Transverse colon (tissue), 4 donors: Measurements from ENCODE around the gene ZNF202. TPM values are rescaled to one million over a fixed set of nuclear protein-coding genes. Genes with fewer than 3 reads are reported as not detected.
"Not testable (repeated sequence)": the region's sequence is repeated elsewhere in the genome, so short reads cannot be mapped to it uniquely, and the experiment has no call there.

Source experiments
- DNase-seq: peaks from one replicate; pipeline ENCODE4 v3.0.0-alpha.2; 2019
- H3K27ac ChIP-seq, 4 donors: fragments of 200-600 bp; sonication (generic); 2 replicates each; pipeline ENCODE4 v1.5.1; 2016 to 2018; ENCODE audit warnings: inconsistent platforms in 4 of 4
- H3K27me3 ChIP-seq: fragments of 200-600 bp; sonication (generic); 2 replicates; pipeline ENCODE4 v1.5.1; 2017; ENCODE audit warnings: inconsistent platforms
- H3K36me3 ChIP-seq, 4 donors: fragments of 200-600 bp; sonication (generic); 2 replicates each; pipeline ENCODE4 v1.5.1; 2017 to 2019; ENCODE audit warnings: inconsistent platforms in 4 of 4
- H3K4me1 ChIP-seq, 4 donors: fragments of 200-600 bp; sonication (generic); 2 replicates each; pipeline ENCODE4 v1.5.1; 2017 to 2020; ENCODE audit warnings: inconsistent platforms in 4 of 4
- H3K4me3 ChIP-seq, 4 donors: fragments of 200-600 bp; sonication (generic); 1 replicate in 1 of 4; 2 replicates in 3 of 4; pipeline versions ENCODE4 v1.5.1 to v1.6.1; 2017 to 2019; ENCODE audit warnings: inconsistent platforms in 4 of 4
- H3K9me3 ChIP-seq, 2 donors: fragments of 200-600 bp; sonication (generic); 2 replicates each; pipeline ENCODE4 v1.5.1; 2017 to 2019; ENCODE audit warnings: inconsistent platforms in 2 of 2
- EP300 ChIP-seq: sonication (generic); formaldehyde crosslinking; IDR thresholded peaks from one replicate; pipeline ENCODE4 v1.6.1; 2017; ENCODE audit warnings: antibody characterized with exemption, low read depth
- POLR2A ChIP-seq: fragments of 450-650 bp; IDR thresholded peaks from one replicate; pipeline ENCODE4 v1.6.1; 2016; ENCODE audit warnings: antibody characterized with exemption, mild to moderate bottlenecking, moderate library complexity
- POLR2AphosphoS5 ChIP-seq, 3 donors: sonication (generic); formaldehyde crosslinking; IDR thresholded peaks; one replicate each; pipeline ENCODE4 v1.6.1; 2016; ENCODE audit warnings: antibody characterized with exemption in 3 of 3
- WGBS, 2 donors: methylation state at CpG; one replicate each; pipeline ENCODE4 v1.1.5; 2018; ENCODE audit warnings: low coverage in 1 of 2; 5-methylcytosine and 5-hydroxymethylcytosine counted together
- in situ Hi-C, 4 donors: fragments of 200-750 bp; cut with MboI; loops; one replicate each; pipeline versions ENCODE4 v1.15.0 to v1.15.1; 2017; ENCODE audit warnings: low sequenced_read_pairs in 3 of 4, low pct_ligation_motif_present in 1 of 4, low pct_unique_long_range_greater_than_20kb in 1 of 4
- intact Hi-C: fragments of 100-400 bp; cut with DNase I; formaldehyde crosslinking; loops from one replicate; pipeline ENCODE4 v1.15.1; 2023; ENCODE audit warnings: low total_unique reads
- total RNA-seq, 4 donors: library from RNA; depleted of rRNA; stranded (reverse); fragments of >200 nt; gene quantifications; one replicate each; pipeline ENCODE4 v1.1.0, GENCODE V29; 2016
- TF ChIP-seq, protein P1 (sequence below), 5 experiments: fragments of 200-600 bp in 3 of 5; fragments of 450-650 bp in 2 of 5; sonication (generic) in 3 of 5; IDR thresholded peaks; 1 replicate in 2 of 5; 2 replicates in 3 of 5; pipeline ENCODE4 v1.5.1; 2016 to 2017; ENCODE audit warnings: antibody characterized with exemption in 5 of 5, inconsistent platforms in 3 of 5, mild to moderate bottlenecking in 2 of 5, moderate library complexity in 1 of 5

The ZNF202 gene
- total RNA-seq, 4 donors from 2014 or later, result 4.4 to 7.8 (median 6.2) TPM

DNA sequence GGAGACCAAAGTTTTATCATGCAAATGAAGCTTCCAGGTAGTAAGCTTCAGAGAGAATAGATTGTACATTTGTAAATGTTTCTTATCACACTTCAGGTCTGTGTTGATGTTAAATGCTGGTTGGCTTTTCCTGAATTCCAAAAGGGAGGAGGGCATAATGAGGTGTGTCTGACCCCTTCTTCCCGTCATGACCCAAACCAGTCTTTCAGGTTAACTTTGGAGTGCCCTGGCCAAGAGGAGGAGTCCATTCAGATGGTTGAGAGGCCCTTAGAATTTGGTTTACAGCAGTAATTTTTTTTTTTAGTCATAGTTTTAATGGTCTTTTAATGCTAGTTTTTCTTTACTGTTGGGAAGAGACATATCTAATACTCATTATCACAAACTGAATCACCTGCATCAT is 10.3 kb upstream of the ZNF202 start:
- no peak for DNase-seq
- H3K36me3 ChIP-seq, result no peaks in the 10 kb centered on the region
- intact Hi-C loops, result no loop called here
- no peak overlapping the region for H3K4me3 ChIP-seq
- H3K27ac ChIP-seq, result no peak overlapping the region
- TF ChIP-seq EP300 (no peak), POLR2A (no peak), POLR2AphosphoS5 (IDR thresholded peaks at IDR 0.05) (no peak)
- TF ChIP-seq, protein P1, sequence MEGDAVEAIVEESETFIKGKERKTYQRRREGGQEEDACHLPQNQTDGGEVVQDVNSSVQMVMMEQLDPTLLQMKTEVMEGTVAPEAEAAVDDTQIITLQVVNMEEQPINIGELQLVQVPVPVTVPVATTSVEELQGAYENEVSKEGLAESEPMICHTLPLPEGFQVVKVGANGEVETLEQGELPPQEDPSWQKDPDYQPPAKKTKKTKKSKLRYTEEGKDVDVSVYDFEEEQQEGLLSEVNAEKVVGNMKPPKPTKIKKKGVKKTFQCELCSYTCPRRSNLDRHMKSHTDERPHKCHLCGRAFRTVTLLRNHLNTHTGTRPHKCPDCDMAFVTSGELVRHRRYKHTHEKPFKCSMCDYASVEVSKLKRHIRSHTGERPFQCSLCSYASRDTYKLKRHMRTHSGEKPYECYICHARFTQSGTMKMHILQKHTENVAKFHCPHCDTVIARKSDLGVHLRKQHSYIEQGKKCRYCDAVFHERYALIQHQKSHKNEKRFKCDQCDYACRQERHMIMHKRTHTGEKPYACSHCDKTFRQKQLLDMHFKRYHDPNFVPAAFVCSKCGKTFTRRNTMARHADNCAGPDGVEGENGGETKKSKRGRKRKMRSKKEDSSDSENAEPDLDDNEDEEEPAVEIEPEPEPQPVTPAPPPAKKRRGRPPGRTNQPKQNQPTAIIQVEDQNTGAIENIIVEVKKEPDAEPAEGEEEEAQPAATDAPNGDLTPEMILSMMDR (IDR thresholded peaks at IDR 0.05), result no peak
- 45 to 100% methylated on average over 1 of the region's 1 CpG for WGBS, 2 donors
- no peaks in the 10 kb centered on the region for H3K4me1 ChIP-seq
- H3K27me3 ChIP-seq, result no peaks in the 10 kb centered on the region
- in situ Hi-C loops, result no loop called here
- no peaks in the 10 kb centered on the region for H3K9me3 ChIP-seq

DNA sequence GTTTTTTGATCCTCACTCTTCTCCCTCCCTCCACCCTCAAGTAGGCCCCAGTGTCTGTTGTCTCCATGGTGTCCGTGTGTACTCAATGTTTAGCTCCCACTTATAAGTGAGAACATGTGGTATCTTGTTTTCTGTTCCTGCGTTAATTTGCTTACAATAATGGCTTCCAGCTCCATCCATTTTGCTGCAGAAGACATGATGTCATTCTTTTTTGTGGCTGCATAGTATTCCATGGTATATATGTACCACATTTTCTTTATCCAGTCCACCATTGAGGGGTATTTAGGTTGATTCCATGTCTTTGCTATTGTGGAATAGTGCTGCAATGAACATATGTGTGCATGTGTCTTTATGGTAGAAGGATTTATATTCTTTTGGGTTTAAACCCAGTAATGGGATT is 6.9 kb upstream of the ZNF202 start:
- WGBS, 2 donors, result 95 to 100% methylated on average over 1 to 2 of the region's 2 CpGs
- H3K27me3 ChIP-seq, in situ Hi-C loops, DNase-seq, H3K9me3 ChIP-seq, H3K4me3 ChIP-seq, H3K36me3 ChIP-seq, H3K4me1 ChIP-seq, H3K27ac ChIP-seq, intact Hi-C loops: not testable (repeated sequence)

DNA sequence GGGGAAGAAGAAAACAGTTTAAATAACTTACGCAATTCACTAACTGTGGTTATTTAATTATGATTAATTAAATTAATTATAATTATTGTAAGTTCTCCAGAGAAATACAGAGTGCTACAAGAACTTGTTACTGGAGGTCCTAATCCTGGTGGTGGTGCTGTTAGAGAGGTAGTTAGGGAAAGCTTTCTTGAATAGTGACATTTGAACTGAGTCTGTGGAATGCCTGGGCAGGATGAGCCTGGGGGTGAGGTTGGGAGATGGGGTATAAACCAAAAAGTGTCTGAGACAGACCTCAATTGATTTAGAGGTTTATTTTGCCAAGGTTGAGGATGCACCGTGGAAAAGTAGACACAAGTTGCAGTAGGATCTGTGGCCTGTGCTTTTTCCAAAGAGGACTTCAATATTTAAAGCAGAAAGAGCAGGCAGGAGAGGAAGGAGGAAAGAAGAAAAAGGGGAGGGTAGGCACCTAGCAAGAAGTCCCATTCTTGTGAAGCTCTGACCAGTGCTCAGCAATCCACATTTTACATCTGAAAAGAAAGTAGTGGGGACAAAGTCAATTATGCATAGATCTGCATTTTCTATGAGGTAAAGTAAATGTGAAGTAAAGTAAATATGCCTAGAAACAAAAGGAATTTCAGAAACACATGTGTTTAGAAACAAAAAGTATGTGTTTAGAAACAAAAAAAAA is 4.4 kb upstream of the ZNF202 start:
- Histone ChIP-seq H3K36me3 (no peaks in the 10 kb centered on the region), H3K4me3 (no peak overlapping the region), H3K4me1 (peaks cover 3 to 10% (median 5%) of the 10 kb centered on the region in 4 donors), H3K27ac (no peak overlapping the region), H3K9me3 (no peaks in the 10 kb centered on the region), H3K27me3 (no peaks in the 10 kb centered on the region)
- WGBS, 2 donors, result 48 to 89% methylated on average over 2 of the region's 2 CpGs
- intact Hi-C loops (no loop called here), in situ Hi-C loops (no loop called here)
- TF ChIP-seq EP300 (no peak), POLR2A (no peak), POLR2AphosphoS5 (IDR thresholded peaks at IDR 0.05) (no peak)
- TF ChIP-seq, protein P1 (IDR thresholded peaks at IDR 0.05), result no peak
- no peak for DNase-seq

DNA sequence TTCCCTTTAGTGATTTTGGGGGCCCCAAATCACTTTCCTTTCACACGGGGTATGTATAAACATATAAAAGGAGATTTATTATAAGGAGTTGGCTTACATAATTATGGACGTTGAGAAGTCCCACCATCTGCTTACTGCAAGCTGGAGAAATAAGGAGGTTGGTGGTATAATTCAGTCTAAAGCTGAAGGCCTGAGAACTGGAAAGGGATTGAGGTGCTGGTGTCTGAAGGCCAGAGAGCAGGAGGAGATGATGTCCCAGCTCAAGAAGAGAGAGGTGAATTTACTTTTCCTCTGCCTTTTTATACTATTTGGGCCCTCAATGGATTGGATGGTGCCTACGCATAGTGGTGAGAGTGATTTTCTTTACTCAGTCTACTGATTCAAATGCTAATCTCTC is 1.3 kb upstream of the ZNF202 start:
- Histone ChIP-seq H3K27ac (no peak overlapping the region), H3K36me3 (no peaks in the 10 kb centered on the region), H3K4me3 (no peak overlapping the region), H3K9me3 (no peaks in the 10 kb centered on the region), H3K4me1 (peaks cover 11 to 26% (median 17%) of the 10 kb centered on the region in 4 donors), H3K27me3 (no peaks in the 10 kb centered on the region)
- intact Hi-C loops, result no loop called here
- 54 to 59% methylated on average over 3 of the region's 3 CpGs for WGBS, 2 donors
- in situ Hi-C loops, result no loop called here
- no peak for DNase-seq
- no peak for TF ChIP-seq POLR2A

DNA sequence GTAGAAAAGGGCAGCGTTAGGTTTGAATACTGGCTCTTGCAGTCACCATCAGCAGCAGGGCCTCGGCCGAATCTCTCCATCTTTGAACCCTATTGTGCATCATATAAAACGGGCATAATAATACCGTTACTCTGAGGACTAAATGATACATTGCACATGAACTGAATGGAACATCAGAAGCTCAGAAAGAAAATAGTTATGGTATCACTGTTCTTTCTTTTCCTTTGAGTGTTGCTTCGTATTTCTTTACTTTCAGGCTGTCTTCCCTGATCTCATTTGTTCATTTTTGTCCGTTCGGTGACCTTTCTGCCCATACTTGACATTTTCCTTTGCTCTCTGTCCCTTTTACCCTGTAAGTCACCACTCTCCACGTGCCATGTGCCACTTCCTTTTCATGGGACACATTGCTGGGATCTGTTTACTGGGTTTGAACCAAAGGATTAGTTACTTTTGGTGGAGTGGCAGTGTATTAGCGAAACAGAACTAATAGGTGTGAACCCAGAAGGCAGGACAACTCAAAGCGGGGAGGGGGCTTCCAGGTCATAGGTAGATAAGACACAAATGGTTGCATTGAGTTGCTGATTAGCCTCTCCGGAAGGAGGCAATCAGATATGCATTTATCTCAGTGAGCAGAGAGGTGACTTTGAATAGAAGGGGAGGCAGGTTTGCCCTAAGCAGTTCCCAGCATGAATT is 717 bp upstream of the ZNF202 start:
- in situ Hi-C loops, result no loop called here
- peaks cover 11 to 26% (median 17%) of the 10 kb centered on the region in 4 donors for H3K4me1 ChIP-seq
- H3K27ac ChIP-seq, result peak overlapping the region; percentile 81 to 86 (median 84)
- no peaks in the 10 kb centered on the region for H3K27me3 ChIP-seq
- no peak for TF ChIP-seq POLR2A
- TF ChIP-seq POLR2AphosphoS5 (IDR thresholded peaks at IDR 0.05), result no peak
- no peak for TF ChIP-seq EP300
- TF ChIP-seq, protein P1 (IDR thresholded peaks at IDR 0.05), result no peak
- no peak for DNase-seq
- H3K4me3 ChIP-seq, result peak overlapping the region; percentile 74 to 96 (median 89)
- WGBS, 2 donors, result 32 to 37% methylated on average over 7 to 12 of the region's 12 CpGs
- intact Hi-C loops, result no loop called here
- H3K36me3 ChIP-seq, result no peaks in the 10 kb centered on the region
- no peaks in the 10 kb centered on the region for H3K9me3 ChIP-seq
